Astrocyte of the cerebellum (primary cell): ENCODE data around the gene CNOT6.
A peak's percentile ranks its signal among the peaks of the same experiment; 100 is the strongest.

Experiments
- DNase-seq: peaks from one replicate; pipeline ENCODE4 v3.0.0-alpha.2; 2011; ENCODE audit warnings: low read depth
- H3K4me3 ChIP-seq: 2 replicates; pipeline ENCODE4 v1.5.1; 2011; ENCODE audit warnings: mild to moderate bottlenecking, low read depth, low read length, moderate library complexity
- CTCF ChIP-seq: IDR thresholded peaks from 2 replicates; pipeline ENCODE4 v1.5.1; 2012; ENCODE audit warnings: low read length, low read depth, moderate library complexity, mild to moderate bottlenecking; ENCODE audit errors: missing control alignments
- in situ Hi-C: cut with HindIII; loops from 2 replicates; pipeline ENCODE4 v1.10.0; 2017; ENCODE audit warnings: low sequenced_read_pairs

Gene CNOT6

GRCh38 chr5:180484813-180485212 is 9.4 kb upstream of the CNOT6 start:
- no peak for TF ChIP-seq CTCF
- in situ Hi-C loops: no loop called here
- no peak for DNase-seq
- no peak overlapping the region for H3K4me3 ChIP-seq

GRCh38 chr5:180486636-180487149 is 7.5 kb upstream of the CNOT6 start:
- no peak overlapping the region for H3K4me3 ChIP-seq
- TF ChIP-seq CTCF: no peak
- DNase-seq: no peak
- in situ Hi-C loops: no loop called here

- no peak for TF ChIP-seq CTCF
- in situ Hi-C loops: no loop called here
- no peak overlapping the region for H3K4me3 ChIP-seq
- no peak for DNase-seq
Observed at GRCh38 chr5:180487556-180487955, 6.6 kb upstream of the CNOT6 start.

GRCh38 chr5:180491496-180491895 is 2.7 kb upstream of the CNOT6 start:
- in situ Hi-C loops: no loop called here
- DNase-seq: no peak
- TF ChIP-seq CTCF: no peak
- H3K4me3 ChIP-seq: no peak overlapping the region

DNA sequence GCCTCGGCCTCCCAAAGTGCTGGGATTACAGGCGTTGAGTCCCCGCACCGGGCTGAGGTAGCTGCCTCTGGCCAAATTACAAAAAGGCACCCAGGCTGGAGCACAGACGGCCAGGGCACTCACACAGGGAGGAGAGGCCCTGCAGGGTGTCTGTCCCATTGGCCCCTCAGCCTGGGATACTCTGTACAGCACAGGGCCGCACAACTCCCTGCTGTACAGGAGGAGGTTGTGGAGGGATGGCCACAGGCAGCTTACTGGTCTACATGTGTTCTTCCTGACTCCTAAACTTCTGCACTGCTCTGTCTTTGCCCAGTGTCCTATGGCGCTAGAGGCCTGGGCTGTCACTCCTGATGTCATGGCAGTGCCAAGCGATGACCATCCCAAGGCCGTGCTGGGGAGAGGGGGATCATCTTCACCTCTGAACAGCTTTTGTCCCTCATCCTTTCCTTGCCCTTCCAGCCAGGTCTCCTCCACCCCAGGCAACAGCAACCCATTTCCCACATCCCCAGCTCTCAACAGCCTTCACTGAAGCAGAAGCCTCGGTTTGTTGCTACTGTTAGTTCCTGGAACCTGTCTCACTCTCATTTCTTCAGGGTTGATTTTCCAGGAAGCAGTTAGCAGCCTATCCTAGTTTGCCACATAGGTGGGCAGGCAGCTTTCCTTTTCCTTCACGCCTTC is 1.8 kb upstream of the CNOT6 start:
- no peak for TF ChIP-seq CTCF
- H3K4me3 ChIP-seq: no peak overlapping the region
- in situ Hi-C loops: no loop called here
- no peak for DNase-seq

DNA sequence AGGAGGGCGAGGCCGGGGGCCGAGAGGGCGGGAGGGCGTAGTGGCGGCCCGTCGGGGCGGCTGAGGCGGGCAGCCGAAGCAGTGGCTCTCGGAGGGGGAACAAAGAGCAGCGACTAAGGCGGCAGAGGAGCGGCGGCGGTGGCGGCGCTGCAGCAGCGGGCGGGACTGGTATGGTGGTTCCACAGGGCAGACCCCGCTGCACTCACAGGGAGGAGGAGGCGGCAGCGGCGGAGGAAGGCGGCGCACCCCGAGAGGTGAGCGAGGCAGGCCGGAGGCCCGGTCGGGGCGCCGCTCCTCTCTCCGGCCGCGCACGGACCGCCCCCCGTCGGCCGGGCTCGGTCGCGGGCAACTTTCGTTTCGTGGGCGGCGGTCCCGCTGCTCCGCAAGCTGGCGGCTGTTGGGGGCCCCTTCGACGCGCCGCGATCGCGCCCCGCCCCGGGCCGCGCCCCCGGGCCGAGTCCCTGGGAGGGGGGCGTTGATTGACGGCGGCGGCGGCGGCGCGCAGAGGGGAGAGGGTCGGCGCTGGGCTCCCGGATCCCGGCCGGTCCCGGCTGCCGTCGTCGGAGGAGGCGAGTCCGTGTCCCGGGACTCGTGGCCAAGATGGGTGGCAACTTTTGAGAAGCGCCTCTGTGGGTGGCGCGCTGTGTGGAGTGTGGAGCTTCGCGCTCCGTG is 467 bp downstream of the CNOT6 start:
- peak overlapping the region; percentile 75 for H3K4me3 ChIP-seq
- in situ Hi-C loops: no loop called here
- no peak for DNase-seq
- TF ChIP-seq CTCF: no peak
